ENCODE measurements around the gene MRPL18. TPM values are rescaled to one million over a fixed set of nuclear protein-coding genes. Genes with fewer than 3 reads are reported as not detected.

The MRPL18 gene
- total RNA-seq, 1 donor from 2014 or later: 31.0 TPM

- H3K27ac Mint-ChIP-seq (ENCODE audit: unreplicated experiment): no peak overlapping the region
- H3K4me3 Mint-ChIP-seq (ENCODE audit: unreplicated experiment): no peak overlapping the region
- no peaks in the 10 kb centered on the region for H3K9me3 Mint-ChIP-seq (ENCODE audit: unreplicated experiment)
- no peak for DNase-seq (ENCODE audit: low spot score)
- peaks cover 6% of the 10 kb centered on the region for H3K27me3 Mint-ChIP-seq (ENCODE audit: unreplicated experiment)
- peaks cover 10% of the 10 kb centered on the region for H3K4me1 Mint-ChIP-seq (ENCODE audit: unreplicated experiment)
- H3K36me3 Mint-ChIP-seq (ENCODE audit: low read depth, unreplicated experiment): peaks cover 3% of the 10 kb centered on the region
- no peak for TF ChIP-seq CTCF (IDR thresholded peaks at IDR 0.05; ENCODE audit: unreplicated experiment)
Observed at GRCh38 chr6:159826968-159827647, 36.8 kb downstream of the MRPL18 start.

- TF ChIP-seq CTCF (IDR thresholded peaks at IDR 0.05; ENCODE audit: unreplicated experiment): no peak
- H3K27me3 Mint-ChIP-seq (ENCODE audit: unreplicated experiment): peaks cover 3% of the 10 kb centered on the region
- H3K27ac Mint-ChIP-seq (ENCODE audit: unreplicated experiment): no peak overlapping the region
- H3K36me3 Mint-ChIP-seq (ENCODE audit: low read depth, unreplicated experiment): peaks cover 1% of the 10 kb centered on the region
- no peak overlapping the region for H3K4me3 Mint-ChIP-seq (ENCODE audit: unreplicated experiment)
- no peaks in the 10 kb centered on the region for H3K9me3 Mint-ChIP-seq (ENCODE audit: unreplicated experiment)
- no peak for DNase-seq (ENCODE audit: low spot score)
- H3K4me1 Mint-ChIP-seq (ENCODE audit: unreplicated experiment): peaks cover 10% of the 10 kb centered on the region
Observed at GRCh38 chr6:159828074-159828473, 37.8 kb downstream of the MRPL18 start.

- no peak for TF ChIP-seq CTCF (IDR thresholded peaks at IDR 0.05; ENCODE audit: unreplicated experiment)
- DNase-seq (ENCODE audit: low spot score): no peak
- no peak overlapping the region for H3K4me3 Mint-ChIP-seq (ENCODE audit: unreplicated experiment)
- no peaks in the 10 kb centered on the region for H3K9me3 Mint-ChIP-seq (ENCODE audit: unreplicated experiment)
- H3K27ac Mint-ChIP-seq (ENCODE audit: unreplicated experiment): no peak overlapping the region
- peaks cover 10% of the 10 kb centered on the region for H3K4me1 Mint-ChIP-seq (ENCODE audit: unreplicated experiment)
- H3K36me3 Mint-ChIP-seq (ENCODE audit: low read depth, unreplicated experiment): no peaks in the 10 kb centered on the region
- H3K27me3 Mint-ChIP-seq (ENCODE audit: unreplicated experiment): no peaks in the 10 kb centered on the region
Observed at GRCh38 chr6:159829526-159829925, 39.3 kb downstream of the MRPL18 start.

- H3K27me3 Mint-ChIP-seq (ENCODE audit: unreplicated experiment): no peaks in the 10 kb centered on the region
- H3K9me3 Mint-ChIP-seq (ENCODE audit: unreplicated experiment): no peaks in the 10 kb centered on the region
- DNase-seq (ENCODE audit: low spot score): no peak
- H3K4me1 Mint-ChIP-seq (ENCODE audit: unreplicated experiment): peaks cover 10% of the 10 kb centered on the region
- H3K27ac Mint-ChIP-seq (ENCODE audit: unreplicated experiment): no peak overlapping the region
- peak overlapping the region; percentile 72 for H3K4me3 Mint-ChIP-seq (ENCODE audit: unreplicated experiment)
- H3K36me3 Mint-ChIP-seq (ENCODE audit: low read depth, unreplicated experiment): no peaks in the 10 kb centered on the region
- no peak for TF ChIP-seq CTCF (IDR thresholded peaks at IDR 0.05; ENCODE audit: unreplicated experiment)
Observed at GRCh38 chr6:159830501-159831372, 40.5 kb downstream of the MRPL18 start.

GRCh38 chr6:159831373-159831679 is 41.1 kb downstream of the MRPL18 start:
- H3K27me3 Mint-ChIP-seq (ENCODE audit: unreplicated experiment): no peaks in the 10 kb centered on the region
- H3K4me1 Mint-ChIP-seq (ENCODE audit: unreplicated experiment): peaks cover 10% of the 10 kb centered on the region

More at GRCh38 chr6:159831373-159831679, 41.1 kb downstream of the MRPL18 start:
- DNase-seq (ENCODE audit: low spot score): no peak
- H3K36me3 Mint-ChIP-seq (ENCODE audit: low read depth, unreplicated experiment): no peaks in the 10 kb centered on the region
- H3K9me3 Mint-ChIP-seq (ENCODE audit: unreplicated experiment): no peaks in the 10 kb centered on the region
- no peak overlapping the region for H3K27ac Mint-ChIP-seq (ENCODE audit: unreplicated experiment)
- peak overlapping the region; percentile 72 for H3K4me3 Mint-ChIP-seq (ENCODE audit: unreplicated experiment)
- TF ChIP-seq CTCF (IDR thresholded peaks at IDR 0.05; ENCODE audit: unreplicated experiment): no peak

All from endothelial cell (in vitro differentiated cells).